Measurements from ENCODE around the gene ODAD3. TPM values are rescaled to one million over a fixed set of nuclear protein-coding genes. Genes with fewer than 3 reads are reported as not detected.
A peak's percentile ranks its signal among the peaks of the same experiment; 100 is the strongest.
"Not testable (repeated sequence)": the region's sequence is repeated elsewhere in the genome, so short reads cannot be mapped to it uniquely, and the experiment has no call there.

Gene ODAD3
- total RNA-seq, 1 donor from 2014 or later, result 2.6 TPM

GRCh38 chr19:11458236-11458900 lies 23.4 kb upstream of the ODAD3 start:
- no peak for TF ChIP-seq CTCF (IDR thresholded peaks at IDR 0.05; ENCODE audit: partially characterized antibody, unreplicated experiment)
- H3K9me3 Mint-ChIP-seq (ENCODE audit: unreplicated experiment), result peaks cover 32% of the 10 kb centered on the region
- peaks cover 21% of the 10 kb centered on the region for H3K27me3 Mint-ChIP-seq (ENCODE audit: unreplicated experiment)
- peaks cover 2% of the 10 kb centered on the region for H3K36me3 Mint-ChIP-seq (ENCODE audit: unreplicated experiment)
- peak overlapping the region; percentile 30 for H3K4me3 Mint-ChIP-seq (ENCODE audit: unreplicated experiment)
- H3K4me1 Mint-ChIP-seq (ENCODE audit: low read depth, unreplicated experiment), result peaks cover 23% of the 10 kb centered on the region
- no peak for DNase-seq
- H3K27ac Mint-ChIP-seq (ENCODE audit: unreplicated experiment), result peak overlapping the region; percentile 12

- Mint-ChIP-seq H3K27ac (ENCODE audit: unreplicated experiment) (no peak overlapping the region), H3K27me3 (ENCODE audit: unreplicated experiment) (peaks cover 20% of the 10 kb centered on the region), H3K4me1 (ENCODE audit: low read depth, unreplicated experiment) (peaks cover 21% of the 10 kb centered on the region), H3K36me3 (ENCODE audit: unreplicated experiment) (peaks cover 4% of the 10 kb centered on the region), H3K4me3 (ENCODE audit: unreplicated experiment) (peak overlapping the region; percentile 30), H3K9me3 (ENCODE audit: unreplicated experiment) (peaks cover 30% of the 10 kb centered on the region)
- DNase-seq, result no peak
- no peak for TF ChIP-seq CTCF (IDR thresholded peaks at IDR 0.05; ENCODE audit: partially characterized antibody, unreplicated experiment)
These were observed 22.9 kb upstream of the ODAD3 start for GRCh38 chr19:11457831-11458230.

- Mint-ChIP-seq H3K36me3 (ENCODE audit: unreplicated experiment) (peaks cover 4% of the 10 kb centered on the region), H3K9me3 (ENCODE audit: unreplicated experiment) (peaks cover 35% of the 10 kb centered on the region), H3K4me3 (ENCODE audit: unreplicated experiment) (no peak overlapping the region), H3K27ac (ENCODE audit: unreplicated experiment) (no peak overlapping the region), H3K27me3 (ENCODE audit: unreplicated experiment) (peaks cover 25% of the 10 kb centered on the region), H3K4me1 (ENCODE audit: low read depth, unreplicated experiment) (peaks cover 25% of the 10 kb centered on the region)
- no peak for DNase-seq
- no peak for TF ChIP-seq CTCF (IDR thresholded peaks at IDR 0.05; ENCODE audit: partially characterized antibody, unreplicated experiment)
These were observed 22.2 kb upstream of the ODAD3 start for GRCh38 chr19:11457115-11457514.

- TF ChIP-seq CTCF (IDR thresholded peaks at IDR 0.05; ENCODE audit: partially characterized antibody, unreplicated experiment), result no peak
- Mint-ChIP-seq H3K4me1 (ENCODE audit: low read depth, unreplicated experiment) (peaks cover 25% of the 10 kb centered on the region), H3K9me3 (ENCODE audit: unreplicated experiment) (peaks cover 35% of the 10 kb centered on the region), H3K27ac (ENCODE audit: unreplicated experiment) (peak overlapping the region; percentile 28), H3K4me3 (ENCODE audit: unreplicated experiment) (no peak overlapping the region), H3K36me3 (ENCODE audit: unreplicated experiment) (peaks cover 4% of the 10 kb centered on the region), H3K27me3 (ENCODE audit: unreplicated experiment) (peaks cover 25% of the 10 kb centered on the region)
- DNase-seq, result no peak
These were observed 21.7 kb upstream of the ODAD3 start for GRCh38 chr19:11456659-11457058.

- peaks cover 24% of the 10 kb centered on the region for H3K27me3 Mint-ChIP-seq (ENCODE audit: unreplicated experiment)
- not testable (repeated sequence) for DNase-seq; H3K36me3 Mint-ChIP-seq (ENCODE audit: unreplicated experiment); H3K27ac Mint-ChIP-seq (ENCODE audit: unreplicated experiment)
- peaks cover 38% of the 10 kb centered on the region for H3K9me3 Mint-ChIP-seq (ENCODE audit: unreplicated experiment)
- peak overlapping the region; percentile 52 for H3K4me3 Mint-ChIP-seq (ENCODE audit: unreplicated experiment)
- H3K4me1 Mint-ChIP-seq (ENCODE audit: low read depth, unreplicated experiment), result peaks cover 24% of the 10 kb centered on the region
These were observed 20.3 kb upstream of the ODAD3 start for GRCh38 chr19:11455233-11455554.

Measured in glutamatergic neuron (in vitro differentiated cells).